ENCODE measurements around the gene SMIM21.

The SMIM21 gene

GRCh38 chr18:75433098-75433497 lies 5.6 kb upstream of the SMIM21 start:
- no peaks in the 10 kb centered on the region for H3K4me1 ChIP-seq (ENCODE audit: control insufficient read depth, insufficient read depth, low read length, poor library complexity, severe bottlenecking)
- no peak overlapping the region for H3K4me3 ChIP-seq (ENCODE audit: insufficient read depth, low read depth, low read length, poor library complexity, severe bottlenecking)
- no peaks in the 10 kb centered on the region for H3K9me3 ChIP-seq (ENCODE audit: control insufficient read depth, low read length)
- DNase-seq: no peak
- H3K36me3 ChIP-seq (ENCODE audit: control insufficient read depth, insufficient read depth, low read length): no peaks in the 10 kb centered on the region
- no peak overlapping the region for H3K27ac ChIP-seq (ENCODE audit: insufficient read depth, low read length, poor library complexity, severe bottlenecking)
- no peaks in the 10 kb centered on the region for H3K27me3 ChIP-seq (replicated peaks; ENCODE audit: control insufficient read depth, insufficient read depth, low read length, poor library complexity, severe bottlenecking)

DNA sequence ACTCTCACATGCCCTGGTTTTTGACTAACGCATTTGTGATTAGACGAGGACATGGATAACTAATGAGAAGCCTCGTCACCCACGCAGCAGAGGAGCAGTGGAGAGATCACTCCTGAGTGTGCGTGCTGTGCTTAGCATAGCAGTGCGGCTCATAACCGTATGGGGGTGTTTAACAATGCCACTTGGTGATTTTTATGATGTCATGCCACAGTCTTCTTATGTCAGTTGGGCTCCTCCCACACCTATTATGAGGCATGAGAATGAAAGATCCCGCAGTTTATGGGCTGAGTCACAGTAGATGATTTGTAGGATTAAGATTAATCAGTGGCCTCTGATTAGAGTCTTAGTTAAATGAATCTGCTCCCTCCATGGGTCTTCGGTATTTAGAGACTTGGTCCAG lies 2.5 kb upstream of the SMIM21 start:
- no peaks in the 10 kb centered on the region for H3K9me3 ChIP-seq (ENCODE audit: control insufficient read depth, low read length)
- H3K27me3 ChIP-seq (replicated peaks; ENCODE audit: control insufficient read depth, insufficient read depth, low read length, poor library complexity, severe bottlenecking): no peaks in the 10 kb centered on the region
- no peak overlapping the region for H3K4me3 ChIP-seq (ENCODE audit: insufficient read depth, low read depth, low read length, poor library complexity, severe bottlenecking)
- H3K4me1 ChIP-seq (ENCODE audit: control insufficient read depth, insufficient read depth, low read length, poor library complexity, severe bottlenecking): no peaks in the 10 kb centered on the region
- H3K36me3 ChIP-seq (ENCODE audit: control insufficient read depth, insufficient read depth, low read length): no peaks in the 10 kb centered on the region
- H3K27ac ChIP-seq (ENCODE audit: insufficient read depth, low read length, poor library complexity, severe bottlenecking): no peak overlapping the region
- DNase-seq: no peak

- no peak for DNase-seq
- no peaks in the 10 kb centered on the region for H3K36me3 ChIP-seq (ENCODE audit: control insufficient read depth, insufficient read depth, low read length)
- H3K9me3 ChIP-seq (ENCODE audit: control insufficient read depth, low read length): no peaks in the 10 kb centered on the region
- H3K27me3 ChIP-seq (replicated peaks; ENCODE audit: control insufficient read depth, insufficient read depth, low read length, poor library complexity, severe bottlenecking): no peaks in the 10 kb centered on the region
- H3K4me3 ChIP-seq (ENCODE audit: insufficient read depth, low read depth, low read length, poor library complexity, severe bottlenecking): no peak overlapping the region
- H3K4me1 ChIP-seq (ENCODE audit: control insufficient read depth, insufficient read depth, low read length, poor library complexity, severe bottlenecking): no peaks in the 10 kb centered on the region
- H3K27ac ChIP-seq (ENCODE audit: insufficient read depth, low read length, poor library complexity, severe bottlenecking): no peak overlapping the region
Measured at GRCh38 chr18:75428490-75428889, 987 bp upstream of the SMIM21 start.

- no peak overlapping the region for H3K4me3 ChIP-seq (ENCODE audit: insufficient read depth, low read depth, low read length, poor library complexity, severe bottlenecking)
- DNase-seq: no peak
Measured at GRCh38 chr18:75422341-75422910, 5.1 kb downstream of the SMIM21 start.

DNA sequence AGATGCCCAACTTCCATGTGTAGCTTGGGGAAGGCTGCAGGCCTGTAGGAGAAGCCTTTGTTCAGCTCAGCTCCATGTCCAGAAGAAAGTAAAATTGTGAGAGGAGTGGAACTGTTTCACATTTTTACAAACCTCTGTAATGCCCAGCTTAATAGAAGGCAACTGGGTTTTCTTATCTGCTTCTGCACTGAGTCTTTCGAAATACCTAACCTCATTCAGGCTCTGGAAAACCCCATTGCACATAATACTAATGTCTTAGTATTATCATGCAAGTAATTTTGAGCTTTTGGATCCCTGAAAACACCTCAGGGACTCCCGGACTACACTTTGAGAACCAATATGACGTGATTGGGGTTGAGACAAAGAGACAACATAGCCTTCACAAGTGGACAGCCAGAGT lies 5.8 kb downstream of the SMIM21 start:
- Histone ChIP-seq H3K4me3 (ENCODE audit: insufficient read depth, low read depth, low read length, poor library complexity, severe bottlenecking) (no peak overlapping the region), H3K9me3 (ENCODE audit: control insufficient read depth, low read length) (no peaks in the 10 kb centered on the region), H3K27me3 (replicated peaks; ENCODE audit: control insufficient read depth, insufficient read depth, low read length, poor library complexity, severe bottlenecking) (no peaks in the 10 kb centered on the region), H3K4me1 (ENCODE audit: control insufficient read depth, insufficient read depth, low read length, poor library complexity, severe bottlenecking) (no peaks in the 10 kb centered on the region), H3K27ac (ENCODE audit: insufficient read depth, low read length, poor library complexity, severe bottlenecking) (no peak overlapping the region), H3K36me3 (ENCODE audit: control insufficient read depth, insufficient read depth, low read length) (no peaks in the 10 kb centered on the region)
- no peak for DNase-seq

More at GRCh38 chr18:75422341-75422910, 5.1 kb downstream of the SMIM21 start:
- Histone ChIP-seq H3K36me3 (ENCODE audit: control insufficient read depth, insufficient read depth, low read length) (no peaks in the 10 kb centered on the region), H3K9me3 (ENCODE audit: control insufficient read depth, low read length) (no peaks in the 10 kb centered on the region), H3K27ac (ENCODE audit: insufficient read depth, low read length, poor library complexity, severe bottlenecking) (no peak overlapping the region), H3K4me1 (ENCODE audit: control insufficient read depth, insufficient read depth, low read length, poor library complexity, severe bottlenecking) (no peaks in the 10 kb centered on the region), H3K27me3 (replicated peaks; ENCODE audit: control insufficient read depth, insufficient read depth, low read length, poor library complexity, severe bottlenecking) (no peaks in the 10 kb centered on the region)

DNA sequence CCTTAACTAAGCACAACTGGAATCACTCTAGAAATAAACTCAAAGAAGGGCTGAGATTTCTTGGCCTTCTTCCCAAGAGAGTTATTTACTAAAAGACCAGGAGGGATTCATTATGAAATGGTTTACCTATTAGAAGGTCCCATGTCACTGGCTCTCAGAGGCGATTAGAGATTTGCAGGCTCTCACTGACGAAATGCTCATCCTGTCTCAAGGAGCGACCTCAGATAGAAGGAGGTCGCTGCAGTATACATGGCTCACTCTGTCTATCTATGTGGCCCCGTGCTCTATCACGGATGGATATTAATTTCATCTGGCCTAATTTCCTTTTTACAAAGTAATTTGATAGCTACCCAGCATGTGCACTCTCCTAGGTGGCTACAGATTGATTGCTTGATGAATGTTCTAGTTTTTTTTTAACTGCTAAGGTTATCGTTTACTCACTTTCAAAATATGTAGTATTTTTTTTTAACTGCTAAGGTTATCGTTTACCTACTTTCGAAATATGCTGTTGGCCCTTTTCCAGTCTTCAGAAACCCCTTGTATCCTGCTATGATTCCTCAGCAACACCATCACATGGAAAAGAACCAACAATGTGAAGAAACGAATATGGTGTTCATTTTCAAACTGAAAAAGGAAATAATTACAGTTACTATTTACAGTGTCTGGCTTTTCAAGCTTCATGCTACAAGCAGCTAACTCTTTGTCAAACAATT lies 9.1 kb downstream of the SMIM21 start:
- no peak for DNase-seq
- H3K9me3 ChIP-seq (ENCODE audit: control insufficient read depth, low read length): no peaks in the 10 kb centered on the region

GRCh38 chr18:75410611-75411010 lies 16.9 kb downstream of the SMIM21 start:
- no peaks in the 10 kb centered on the region for H3K4me1 ChIP-seq (ENCODE audit: control insufficient read depth, insufficient read depth, low read length, poor library complexity, severe bottlenecking)
- no peaks in the 10 kb centered on the region for H3K36me3 ChIP-seq (ENCODE audit: control insufficient read depth, insufficient read depth, low read length)
- H3K27me3 ChIP-seq (replicated peaks; ENCODE audit: control insufficient read depth, insufficient read depth, low read length, poor library complexity, severe bottlenecking): no peaks in the 10 kb centered on the region
- H3K4me3 ChIP-seq (ENCODE audit: insufficient read depth, low read depth, low read length, poor library complexity, severe bottlenecking): no peak overlapping the region
- DNase-seq: no peak
- H3K9me3 ChIP-seq (ENCODE audit: control insufficient read depth, low read length): no peaks in the 10 kb centered on the region
- no peak overlapping the region for H3K27ac ChIP-seq (ENCODE audit: insufficient read depth, low read length, poor library complexity, severe bottlenecking)

More for the DNA sequence above, 9.1 kb downstream of the SMIM21 start:
- H3K27me3 ChIP-seq (replicated peaks; ENCODE audit: control insufficient read depth, insufficient read depth, low read length, poor library complexity, severe bottlenecking): no peaks in the 10 kb centered on the region
- no peak overlapping the region for H3K4me3 ChIP-seq (ENCODE audit: insufficient read depth, low read depth, low read length, poor library complexity, severe bottlenecking)
- no peak overlapping the region for H3K27ac ChIP-seq (ENCODE audit: insufficient read depth, low read length, poor library complexity, severe bottlenecking)
- no peaks in the 10 kb centered on the region for H3K36me3 ChIP-seq (ENCODE audit: control insufficient read depth, insufficient read depth, low read length)
- H3K4me1 ChIP-seq (ENCODE audit: control insufficient read depth, insufficient read depth, low read length, poor library complexity, severe bottlenecking): no peaks in the 10 kb centered on the region

- no peak overlapping the region for H3K27ac ChIP-seq (ENCODE audit: insufficient read depth, low read length, poor library complexity, severe bottlenecking)
- no peaks in the 10 kb centered on the region for H3K27me3 ChIP-seq (replicated peaks; ENCODE audit: control insufficient read depth, insufficient read depth, low read length, poor library complexity, severe bottlenecking)
- H3K4me1 ChIP-seq (ENCODE audit: control insufficient read depth, insufficient read depth, low read length, poor library complexity, severe bottlenecking): no peaks in the 10 kb centered on the region
- H3K9me3 ChIP-seq (ENCODE audit: control insufficient read depth, low read length): no peaks in the 10 kb centered on the region
- H3K36me3 ChIP-seq (ENCODE audit: control insufficient read depth, insufficient read depth, low read length): no peaks in the 10 kb centered on the region
- H3K4me3 ChIP-seq (ENCODE audit: insufficient read depth, low read depth, low read length, poor library complexity, severe bottlenecking): no peak overlapping the region
- DNase-seq: no peak
Measured at GRCh38 chr18:75409806-75410205, 17.7 kb downstream of the SMIM21 start.

DNA sequence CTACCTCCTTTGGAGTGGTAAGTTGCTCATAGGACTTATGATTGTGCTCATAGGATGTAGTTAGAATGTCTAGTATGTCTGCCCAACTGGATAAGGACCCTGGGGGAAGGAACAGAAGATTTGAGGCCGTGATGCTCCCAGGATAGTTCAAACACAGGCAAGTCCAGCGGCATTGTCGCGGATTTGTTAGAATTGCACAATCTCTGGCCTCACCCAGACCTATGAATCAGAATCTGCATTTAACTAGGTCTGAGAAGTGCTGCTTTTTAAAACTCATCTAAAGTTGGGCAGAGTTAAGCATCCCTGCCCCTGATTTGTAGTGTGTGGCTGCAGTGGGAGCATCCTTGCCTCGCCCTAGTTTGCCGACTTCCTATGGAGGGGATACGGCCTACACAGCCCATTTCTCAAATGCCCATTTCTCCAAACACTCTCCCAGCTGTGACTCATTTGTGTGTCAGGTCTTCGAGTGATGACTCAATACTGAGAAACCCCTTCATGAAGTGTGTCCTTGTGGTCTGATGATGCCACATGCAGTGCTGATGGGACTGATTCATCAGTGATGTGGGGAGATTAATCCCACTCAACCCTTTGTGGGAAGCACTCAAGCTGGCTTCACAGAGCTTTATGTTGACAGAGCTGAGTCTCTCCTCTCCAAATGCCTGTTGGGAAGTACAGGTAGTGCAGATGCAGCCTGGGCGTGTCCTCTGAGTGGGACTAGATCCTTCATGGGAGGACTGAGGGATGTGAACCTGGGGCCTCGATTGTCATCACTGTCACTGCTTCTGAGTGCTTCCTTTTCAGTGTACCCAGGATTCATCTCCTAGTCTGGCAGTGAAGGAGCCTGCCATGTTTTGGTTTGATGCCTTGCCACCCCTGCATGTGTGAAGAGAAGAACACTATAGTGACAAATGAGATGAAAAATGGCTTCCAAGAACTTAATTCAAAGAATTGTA lies 18.7 kb downstream of the SMIM21 start:
- Histone ChIP-seq H3K36me3 (ENCODE audit: control insufficient read depth, insufficient read depth, low read length) (no peaks in the 10 kb centered on the region), H3K4me1 (ENCODE audit: control insufficient read depth, insufficient read depth, low read length, poor library complexity, severe bottlenecking) (no peaks in the 10 kb centered on the region), H3K27me3 (replicated peaks; ENCODE audit: control insufficient read depth, insufficient read depth, low read length, poor library complexity, severe bottlenecking) (no peaks in the 10 kb centered on the region), H3K9me3 (ENCODE audit: control insufficient read depth, low read length) (no peaks in the 10 kb centered on the region), H3K4me3 (ENCODE audit: insufficient read depth, low read depth, low read length, poor library complexity, severe bottlenecking) (no peak overlapping the region), H3K27ac (ENCODE audit: insufficient read depth, low read length, poor library complexity, severe bottlenecking) (no peak overlapping the region)
- no peak for DNase-seq
